Adrenal gland (tissue), 5 donors: ENCODE measurements around the gene PRPF18.

Source experiments
- CTCF ChIP-seq, 6 experiments: fragments of 450-650 bp in 4 of 6; fragments of 200-600 bp in 2 of 6; sonication (generic) in 1 of 6; IDR thresholded peaks; 1 replicate in 5 of 6; 2 replicates in 1 of 6; pipeline versions ENCODE4 v1.5.1 to v1.8.0; 2016 to 2021; ENCODE audit warnings: antibody characterized with exemption in 6 of 6, mild to moderate bottlenecking in 2 of 6, moderate library complexity in 1 of 6
- POLR2A ChIP-seq, 2 donors: fragments of 450-650 bp; IDR thresholded peaks; one replicate each; pipeline ENCODE4 v1.6.1; 2017; ENCODE audit warnings: antibody characterized with exemption in 2 of 2, mild to moderate bottlenecking in 2 of 2, moderate library complexity in 1 of 2
- donor health status: DM: no; HTN: no; CAD: no.

- no peak for TF ChIP-seq CTCF (IDR thresholded peaks at IDR 0.05)
- no peak for TF ChIP-seq POLR2A (IDR thresholded peaks at IDR 0.05)
Observed at GRCh38 chr10:13672548-13672947, 85.8 kb downstream of the PRPF18 start.
